Lung (tissue), 12 donors: ENCODE measurements around the gene TEKT3. TPM values are rescaled to one million over a fixed set of nuclear protein-coding genes. Genes with fewer than 3 reads are reported as not detected.

ENCODE experiments used
- ATAC-seq: fragments of 200-7000 bp; cut with Tn5 transposase; one replicate; pipeline ENCODE4 v1.9.1; 2020; ENCODE audit warnings: moderate number of reproducible peaks; ENCODE audit not compliant: insufficient read depth, low FRiP score
- DNase-seq, 3 donors: peaks; one replicate each; pipeline ENCODE4 v3.0.0-alpha.2; 2013 to 2017
- H3K27ac ChIP-seq, 2 donors: one replicate each; pipeline ENCODE4 v1.5.1; 2013; ENCODE audit warnings: mild to moderate bottlenecking in 2 of 2, moderate library complexity in 2 of 2, control low read depth in 1 of 2, inconsistent platforms in 1 of 2, low read depth in 1 of 2, low read length in 1 of 2
- H3K27me3 ChIP-seq, 3 donors: one replicate each; pipeline ENCODE4 v1.5.1; 2013; ENCODE audit warnings: low read length in 2 of 3; ENCODE audit not compliant: control insufficient read depth in 3 of 3, insufficient read depth in 3 of 3
- H3K36me3 ChIP-seq, 4 donors: one replicate each; pipeline ENCODE4 v1.5.1; 2013; ENCODE audit warnings: low read length in 4 of 4, mild to moderate bottlenecking in 1 of 4, moderate library complexity in 1 of 4; ENCODE audit not compliant: control insufficient read depth in 4 of 4, insufficient read depth in 4 of 4
- H3K4me1 ChIP-seq, 5 donors: one replicate each; pipeline ENCODE4 v1.5.1; 2013; ENCODE audit warnings: low read length in 5 of 5, mild to moderate bottlenecking in 2 of 5, moderate library complexity in 1 of 5; ENCODE audit not compliant: control insufficient read depth in 5 of 5, insufficient read depth in 5 of 5
- H3K4me3 ChIP-seq: one replicate; pipeline ENCODE4 v1.5.1; 2013; ENCODE audit warnings: mild to moderate bottlenecking, control low read depth, moderate library complexity
- H3K9ac ChIP-seq, 2 donors: one replicate each; pipeline ENCODE4 v1.5.1; 2013; ENCODE audit warnings: low read length in 2 of 2, control low read depth in 1 of 2; ENCODE audit not compliant: insufficient read depth in 1 of 2
- H3K9me3 ChIP-seq, 4 donors: one replicate each; pipeline ENCODE4 v1.5.1; 2013; ENCODE audit warnings: low read length in 3 of 4, mild to moderate bottlenecking in 1 of 4, moderate library complexity in 1 of 4; ENCODE audit not compliant: control insufficient read depth in 4 of 4, insufficient read depth in 3 of 4
- CTCF ChIP-seq: IDR thresholded peaks from 2 replicates; pipeline ENCODE4 v1.5.1; 2012; ENCODE audit warnings: mild to moderate bottlenecking; ENCODE audit errors: control extremely low read depth, extremely low read depth
- WGBS, 2 donors: extraction: QIAGEN DNeasy Blood & Tissue Kit; methylation state at CpG; one replicate each; pipeline ENCODE4 v1.1.7; 2013; 5-methylcytosine and 5-hydroxymethylcytosine counted together
- polyA plus RNA-seq, 2 donors: library from polyadenylated mRNA; stranded (reverse); fragments of 200-250 nt; gene quantifications; one replicate each; pipeline ENCODE4 v1.2.1, GENCODE V29; 2013
- total RNA-seq, 2 donors: library from RNA; depleted of rRNA in 1 of 2; stranded (reverse); fragments of >200 nt in 1 of 2; gene quantifications; one replicate each; pipeline ENCODE4 v1.2.1, GENCODE V29; 2014 to 2021
- donor health status: control.
- donor health status: control.
- donor health status: Bipolar disorder and iron deficiency.
- donor health status: healthy.
- donor health status: DM: yes; HTN: yes; CAD: no.

The TEKT3 gene
- total and polyA plus RNA-seq, 4 donors: 1.2 to 5.4 (median 1.7) TPM

GRCh38 chr17:15274017-15274416, 67.4 kb downstream of the TEKT3 start:
- H3K9ac ChIP-seq: no peak overlapping the region
- no peaks in the 10 kb centered on the region for H3K36me3 ChIP-seq
- 69 to 83% methylated on average over 3 of the region's 3 CpGs for WGBS, 2 donors
- DNase-seq: no peak
- H3K4me3 ChIP-seq: no peak overlapping the region
- no peak overlapping the region for H3K27ac ChIP-seq
- TF ChIP-seq CTCF: no peak
- H3K4me1 ChIP-seq: peaks cover 0 to 11% (median 4%) of the 10 kb centered on the region in 5 donors
- ATAC-seq: no peak
- peaks cover 0 to 3% (median 0%) of the 10 kb centered on the region in 4 donors for H3K9me3 ChIP-seq
- H3K27me3 ChIP-seq: no peaks in the 10 kb centered on the region

- Histone ChIP-seq H3K27ac (peak overlapping the region in 1 of 2 donors; percentile 43), H3K27me3 (no peaks in the 10 kb centered on the region), H3K36me3 (no peaks in the 10 kb centered on the region), H3K9ac (no peak overlapping the region), H3K9me3 (peaks cover 0 to 1% (median 0%) of the 10 kb centered on the region in 4 donors), H3K4me1 (peaks cover 0 to 11% (median 4%) of the 10 kb centered on the region in 5 donors), H3K4me3 (no peak overlapping the region)
- WGBS, 2 donors: 63 to 74% methylated on average over 5 of the region's 5 CpGs
- DNase-seq: no peak
- TF ChIP-seq CTCF: no peak
- peak; percentile 40 for ATAC-seq
These were observed 68.1 kb downstream of the TEKT3 start for GRCh38 chr17:15273141-15273793.

DNA sequence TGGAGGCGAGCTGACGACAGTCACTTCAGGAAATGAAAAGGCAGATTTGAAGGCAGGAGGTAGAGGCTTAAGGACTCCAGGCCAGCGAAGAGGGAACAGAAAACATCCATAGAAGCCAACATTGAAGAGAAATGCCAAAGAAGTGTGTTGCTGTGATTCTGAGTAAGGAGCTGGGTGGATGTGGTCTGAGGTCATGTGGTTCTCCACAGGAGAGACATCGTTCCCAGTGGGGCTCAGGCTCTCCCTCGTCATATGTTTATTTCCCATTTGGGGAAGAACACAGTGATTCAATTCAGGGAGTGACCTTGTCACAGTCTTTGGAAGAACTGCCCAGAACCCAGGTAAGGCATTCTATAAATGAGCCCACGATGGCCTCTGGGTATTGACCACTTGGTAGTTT, 69.7 kb downstream of the TEKT3 start:
- Histone ChIP-seq H3K36me3 (no peaks in the 10 kb centered on the region), H3K4me3 (no peak overlapping the region), H3K9ac (no peak overlapping the region), H3K27me3 (no peaks in the 10 kb centered on the region), H3K4me1 (peaks cover 0 to 11% (median 5%) of the 10 kb centered on the region in 5 donors), H3K9me3 (peaks cover 0 to 1% (median 0%) of the 10 kb centered on the region in 4 donors), H3K27ac (no peak overlapping the region)
- ATAC-seq: no peak
- 86 to 88% methylated on average over 6 of the region's 6 CpGs for WGBS, 2 donors
- DNase-seq: no peak
- no peak for TF ChIP-seq CTCF
